ENCODE measurements around the gene GTPBP4.

The GTPBP4 gene

DNA sequence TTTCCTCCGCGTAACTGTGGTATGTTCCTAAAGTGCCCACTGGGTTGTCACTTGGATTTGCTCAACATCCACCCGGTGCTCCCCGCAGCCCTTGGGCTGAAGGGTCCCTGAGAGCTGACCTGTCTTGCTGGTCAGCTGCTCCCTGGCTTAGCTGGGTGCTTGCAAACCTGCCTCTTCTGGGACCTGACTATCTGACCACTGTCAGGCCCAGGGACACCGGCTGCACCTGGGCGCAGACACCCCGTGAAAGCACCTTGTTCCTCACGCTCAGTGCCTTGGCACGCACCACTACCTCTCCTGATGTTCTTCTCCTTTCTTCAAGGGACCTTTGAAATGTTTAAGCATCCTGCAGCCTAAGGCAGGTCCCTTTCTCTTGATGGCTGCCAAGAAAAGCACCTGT is 30.1 kb upstream of the GTPBP4 start:
- no peak overlapping the region for H3K4me3 ChIP-seq (ENCODE audit: low read depth, low read length)
- TF ChIP-seq, protein P1, sequence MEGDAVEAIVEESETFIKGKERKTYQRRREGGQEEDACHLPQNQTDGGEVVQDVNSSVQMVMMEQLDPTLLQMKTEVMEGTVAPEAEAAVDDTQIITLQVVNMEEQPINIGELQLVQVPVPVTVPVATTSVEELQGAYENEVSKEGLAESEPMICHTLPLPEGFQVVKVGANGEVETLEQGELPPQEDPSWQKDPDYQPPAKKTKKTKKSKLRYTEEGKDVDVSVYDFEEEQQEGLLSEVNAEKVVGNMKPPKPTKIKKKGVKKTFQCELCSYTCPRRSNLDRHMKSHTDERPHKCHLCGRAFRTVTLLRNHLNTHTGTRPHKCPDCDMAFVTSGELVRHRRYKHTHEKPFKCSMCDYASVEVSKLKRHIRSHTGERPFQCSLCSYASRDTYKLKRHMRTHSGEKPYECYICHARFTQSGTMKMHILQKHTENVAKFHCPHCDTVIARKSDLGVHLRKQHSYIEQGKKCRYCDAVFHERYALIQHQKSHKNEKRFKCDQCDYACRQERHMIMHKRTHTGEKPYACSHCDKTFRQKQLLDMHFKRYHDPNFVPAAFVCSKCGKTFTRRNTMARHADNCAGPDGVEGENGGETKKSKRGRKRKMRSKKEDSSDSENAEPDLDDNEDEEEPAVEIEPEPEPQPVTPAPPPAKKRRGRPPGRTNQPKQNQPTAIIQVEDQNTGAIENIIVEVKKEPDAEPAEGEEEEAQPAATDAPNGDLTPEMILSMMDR (IDR thresholded peaks at IDR 0.05; ENCODE audit: insufficient read depth, low read depth, low read length, missing control alignments), result no peak
- no peak for DNase-seq (ENCODE audit: low read depth)

DNA sequence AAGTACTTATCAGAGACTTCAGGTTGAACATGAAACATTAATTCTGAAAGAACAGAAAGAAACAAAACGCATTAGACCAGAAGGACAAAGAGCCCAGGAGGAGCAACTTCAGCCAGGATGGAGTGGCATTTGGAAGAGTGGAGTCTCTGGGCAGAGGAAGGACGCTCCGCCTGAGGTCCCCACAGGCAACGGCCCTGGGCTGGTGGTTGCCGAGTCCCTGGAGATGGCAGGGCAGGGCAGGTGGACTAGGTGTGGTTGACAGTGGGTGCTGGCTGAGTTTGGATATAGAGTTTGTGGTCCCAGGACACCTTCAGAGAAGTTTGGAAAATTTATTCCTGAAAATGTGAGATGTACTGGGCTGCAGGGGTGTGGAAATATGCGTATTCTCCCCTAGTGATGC is 29.4 kb upstream of the GTPBP4 start:
- no peak overlapping the region for H3K4me3 ChIP-seq (ENCODE audit: low read depth, low read length)
- DNase-seq (ENCODE audit: low read depth), result no peak
- TF ChIP-seq, protein P1 (IDR thresholded peaks at IDR 0.05; ENCODE audit: insufficient read depth, low read depth, low read length, missing control alignments), result no peak

DNA sequence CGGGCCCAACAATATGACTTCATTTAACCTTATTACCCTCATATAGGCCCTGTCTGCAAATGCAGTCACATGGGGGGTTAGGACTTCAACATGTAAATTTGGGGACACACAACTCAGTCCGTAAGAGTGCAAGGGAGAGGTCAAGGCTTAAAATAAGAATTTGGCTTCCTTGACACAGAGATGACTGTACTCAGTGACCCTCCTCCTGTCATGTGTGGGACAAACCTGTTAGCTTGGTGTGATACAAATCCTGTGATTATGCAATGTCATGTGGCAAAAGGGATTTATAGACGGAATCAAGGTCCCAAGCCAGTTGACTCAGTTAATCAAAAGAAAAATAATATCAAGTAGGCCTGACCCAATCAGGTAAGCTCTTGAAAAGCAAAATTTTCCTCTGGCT is 25.9 kb upstream of the GTPBP4 start:
- no peak overlapping the region for H3K4me3 ChIP-seq (ENCODE audit: low read depth, low read length)
- no peak for DNase-seq (ENCODE audit: low read depth)
- TF ChIP-seq, protein P1 (IDR thresholded peaks at IDR 0.05; ENCODE audit: insufficient read depth, low read depth, low read length, missing control alignments), result no peak

DNA sequence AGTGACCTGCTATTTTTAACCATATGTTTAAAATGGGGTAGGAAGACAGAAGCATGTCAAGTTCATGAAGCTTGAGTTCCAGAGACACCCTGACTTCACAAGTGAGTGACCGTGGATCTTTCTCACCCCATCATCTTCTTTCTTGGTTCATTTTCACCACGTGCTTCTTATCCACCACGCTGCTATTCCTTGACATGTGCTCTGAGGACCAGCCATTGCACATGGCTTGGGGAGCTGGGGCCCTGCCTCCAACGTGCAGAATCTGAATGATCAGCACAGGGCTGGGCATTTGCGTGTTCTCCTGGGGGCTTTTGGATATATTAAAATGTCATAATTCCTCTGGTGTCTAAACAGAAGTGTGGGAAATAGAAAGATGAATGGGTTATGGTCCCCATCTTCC is 25.0 kb upstream of the GTPBP4 start:
- no peak for DNase-seq (ENCODE audit: low read depth)
- H3K4me3 ChIP-seq (ENCODE audit: low read depth, low read length), result no peak overlapping the region
- TF ChIP-seq, protein P1 (IDR thresholded peaks at IDR 0.05; ENCODE audit: insufficient read depth, low read depth, low read length, missing control alignments), result no peak

DNA sequence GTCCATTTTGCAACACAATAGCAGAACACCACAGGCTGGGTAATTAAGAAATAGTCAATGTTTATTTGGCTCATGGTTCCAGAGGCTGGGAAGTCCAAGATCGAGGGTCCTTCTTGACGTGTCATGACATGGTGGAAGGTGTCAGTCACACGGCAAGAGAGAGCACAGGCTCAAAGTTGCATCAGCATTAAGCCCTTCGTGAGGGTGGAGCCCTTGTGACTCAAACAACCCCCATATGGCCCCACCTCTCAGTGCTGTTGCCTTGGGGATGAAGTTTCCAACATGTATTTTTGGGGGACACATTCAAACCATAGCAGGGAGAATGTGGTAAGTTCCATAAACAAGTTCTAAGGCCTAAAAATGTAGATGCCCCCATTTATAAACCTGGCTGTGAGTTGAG is 24.6 kb upstream of the GTPBP4 start:
- TF ChIP-seq, protein P1 (IDR thresholded peaks at IDR 0.05; ENCODE audit: insufficient read depth, low read depth, low read length, missing control alignments), result no peak
- no peak overlapping the region for H3K4me3 ChIP-seq (ENCODE audit: low read depth, low read length)
- no peak for DNase-seq (ENCODE audit: low read depth)

DNA sequence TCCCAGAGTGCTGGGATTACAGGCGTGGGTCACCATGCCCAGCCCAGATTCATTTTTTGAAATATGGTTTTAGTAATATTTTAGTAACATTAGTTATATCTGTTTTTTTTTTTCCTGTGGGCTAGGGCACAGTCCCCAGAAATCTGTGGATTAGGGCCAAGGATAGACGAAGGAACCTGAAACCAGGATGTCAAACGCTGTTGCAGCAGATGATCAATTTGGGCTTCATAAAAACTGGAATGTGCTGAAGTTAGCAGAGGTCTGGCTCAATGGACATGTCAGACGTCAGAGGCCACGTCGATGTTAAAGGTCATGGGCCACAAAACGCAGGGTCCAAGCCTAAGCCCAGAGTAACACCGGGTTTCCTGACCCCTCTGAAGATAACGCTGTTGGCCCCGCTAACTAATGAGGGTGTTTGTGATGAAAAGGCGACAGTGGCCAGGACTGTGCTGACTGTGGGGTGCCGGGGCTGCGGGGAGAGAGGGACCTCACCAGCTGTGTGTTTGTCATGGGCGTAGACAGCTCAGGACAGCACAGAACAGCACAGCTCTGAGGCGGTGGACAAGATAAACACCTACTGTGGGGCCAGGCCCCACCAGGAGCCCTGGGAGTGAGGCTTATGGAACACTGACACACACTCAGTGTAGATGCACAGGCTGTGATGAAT is 23.8 kb upstream of the GTPBP4 start:
- H3K4me3 ChIP-seq (ENCODE audit: low read depth, low read length), result no peak overlapping the region
- TF ChIP-seq, protein P1 (IDR thresholded peaks at IDR 0.05; ENCODE audit: insufficient read depth, low read depth, low read length, missing control alignments), result no peak
- no peak for DNase-seq (ENCODE audit: low read depth)

DNA sequence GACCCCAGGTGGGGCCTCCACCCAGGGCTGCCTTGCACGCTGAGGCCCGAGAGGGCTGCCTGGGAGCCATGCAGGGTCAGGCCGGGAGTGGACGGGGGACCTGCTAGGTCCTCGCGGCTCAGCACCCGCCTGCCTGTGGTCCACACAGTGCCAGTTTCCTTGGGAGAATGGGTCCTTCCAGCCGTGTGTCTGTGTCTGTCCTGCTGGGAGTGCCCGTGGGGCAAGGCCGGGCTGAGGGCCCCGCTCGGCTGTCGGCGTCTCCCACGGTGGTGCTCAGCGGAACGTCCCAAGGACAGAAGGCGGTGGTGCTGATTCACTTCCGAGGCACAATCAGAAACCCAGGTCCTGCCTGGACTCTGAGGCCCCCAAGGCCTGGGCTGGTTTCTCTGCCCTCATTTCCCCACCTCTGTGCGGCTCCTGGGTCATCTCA is 23.2 kb upstream of the GTPBP4 start:
- DNase-seq (ENCODE audit: low read depth), result no peak
- TF ChIP-seq, protein P1 (IDR thresholded peaks at IDR 0.05; ENCODE audit: insufficient read depth, low read depth, low read length, missing control alignments), result no peak
- no peak overlapping the region for H3K4me3 ChIP-seq (ENCODE audit: low read depth, low read length)

Data from GM12865 (cell line).